Measurements from ENCODE around the gene HSD17B4.
"Not testable (repeated sequence)": the region's sequence is repeated elsewhere in the genome, so short reads cannot be mapped to it uniquely, and the experiment has no call there.

Gene HSD17B4

DNA sequence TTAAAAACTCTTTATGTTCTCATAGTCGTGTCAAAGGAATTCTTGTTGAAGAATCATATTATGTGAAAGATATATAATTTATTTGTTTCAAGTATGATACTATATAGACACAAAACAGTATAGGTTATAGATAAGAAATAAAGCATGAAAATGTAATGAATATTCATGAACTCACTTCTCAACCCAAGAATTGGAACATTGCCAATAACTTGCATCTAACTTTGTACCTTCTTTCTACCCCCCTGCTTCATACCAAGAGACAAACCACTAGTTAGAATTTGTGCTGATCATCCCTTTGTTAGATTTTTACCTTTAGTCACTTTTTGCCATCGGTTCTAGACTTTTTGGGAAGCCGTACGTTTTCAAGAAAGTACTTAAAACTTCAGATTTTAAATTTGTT is 32.6 kb downstream of the HSD17B4 start:
- no peak for DNase-seq

DNA sequence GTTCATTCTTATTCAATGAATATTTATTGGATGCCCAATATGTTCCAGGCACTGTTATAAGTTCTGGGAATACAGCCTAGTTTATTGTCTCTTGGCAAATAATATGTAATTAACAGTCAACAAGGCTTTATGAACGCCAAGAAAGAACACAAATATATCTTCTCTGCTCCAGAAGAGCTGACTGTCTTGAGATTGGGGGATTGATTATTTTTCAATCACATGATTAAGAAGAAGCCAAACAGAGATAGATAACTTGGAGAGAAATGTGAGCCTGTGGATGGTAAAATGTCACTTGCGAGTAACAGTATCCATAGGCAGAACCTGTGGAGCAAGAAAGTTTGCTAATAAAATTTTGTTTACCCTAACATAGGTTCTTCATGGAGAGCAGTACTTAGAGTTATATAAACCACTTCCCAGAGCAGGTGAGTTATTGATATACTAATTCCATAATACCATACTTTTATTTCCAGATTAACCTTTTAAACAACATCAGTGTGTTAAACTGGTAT is 49.4 kb downstream of the HSD17B4 start:
- DNase-seq: no peak

DNA sequence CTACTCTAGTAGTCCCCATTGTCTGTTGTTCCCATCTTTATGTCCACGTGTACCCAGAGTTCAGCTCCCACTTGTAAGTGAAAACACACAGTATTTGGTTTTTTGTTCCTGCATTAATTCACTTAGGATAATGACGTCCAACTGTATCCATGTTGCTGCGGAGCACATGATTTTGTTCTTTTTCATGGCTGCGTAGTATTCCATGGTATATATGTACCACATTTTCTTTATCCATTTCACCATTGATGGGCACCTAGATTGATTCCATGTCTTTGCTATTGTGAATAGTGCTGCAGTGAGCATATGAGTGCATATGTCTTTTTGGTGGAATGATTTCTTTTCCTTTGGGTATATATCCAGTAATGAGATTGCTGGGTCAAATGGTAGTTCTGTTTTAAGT is 51.6 kb downstream of the HSD17B4 start:
- not testable (repeated sequence) for DNase-seq

DNA sequence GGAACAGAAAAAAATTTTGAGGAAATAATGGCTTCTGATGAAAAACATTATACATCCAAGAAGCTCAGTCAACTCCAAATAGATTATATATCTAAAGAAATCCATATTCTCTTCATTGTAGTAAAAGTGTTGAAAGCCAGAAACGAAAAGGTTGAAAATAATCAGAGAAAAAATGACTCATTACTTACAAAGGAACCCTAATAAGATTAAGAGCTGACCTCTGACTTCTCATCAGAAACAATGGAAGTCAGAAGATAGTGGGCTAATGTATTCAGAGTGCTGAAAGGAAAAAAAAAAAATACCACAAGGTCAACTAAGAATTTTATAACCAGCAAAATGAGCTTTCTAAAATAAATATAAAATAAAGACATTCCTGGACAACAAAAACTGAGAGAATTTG is 60.0 kb downstream of the HSD17B4 start:
- no peak for DNase-seq

DNA sequence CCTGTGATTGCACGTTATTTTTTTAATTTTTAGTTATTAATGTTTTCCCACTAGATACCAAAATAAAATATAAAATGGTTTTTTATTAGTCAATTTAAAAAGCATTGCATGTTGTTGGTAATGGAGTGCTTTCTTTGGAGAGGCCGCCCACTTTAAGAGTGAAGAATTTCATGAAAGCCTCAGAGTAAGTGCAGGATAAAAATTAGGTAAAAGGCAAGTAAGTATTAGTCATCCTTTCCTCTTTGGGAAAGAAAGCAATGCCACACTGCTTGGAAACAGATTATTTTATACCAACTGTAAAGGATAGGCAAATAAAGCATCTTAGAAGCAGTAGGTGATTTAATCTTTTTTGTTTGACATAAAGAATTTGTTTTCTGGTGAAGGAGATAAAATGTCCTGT is 62.9 kb downstream of the HSD17B4 start:
- DNase-seq: no peak

- DNase-seq: not testable (repeated sequence)
Measured at GRCh38 chr5:119517115-119517514, 64.8 kb downstream of the HSD17B4 start.

GRCh38 chr5:119521232-119521631 is 68.9 kb downstream of the HSD17B4 start:
- DNase-seq: no peak

DNA sequence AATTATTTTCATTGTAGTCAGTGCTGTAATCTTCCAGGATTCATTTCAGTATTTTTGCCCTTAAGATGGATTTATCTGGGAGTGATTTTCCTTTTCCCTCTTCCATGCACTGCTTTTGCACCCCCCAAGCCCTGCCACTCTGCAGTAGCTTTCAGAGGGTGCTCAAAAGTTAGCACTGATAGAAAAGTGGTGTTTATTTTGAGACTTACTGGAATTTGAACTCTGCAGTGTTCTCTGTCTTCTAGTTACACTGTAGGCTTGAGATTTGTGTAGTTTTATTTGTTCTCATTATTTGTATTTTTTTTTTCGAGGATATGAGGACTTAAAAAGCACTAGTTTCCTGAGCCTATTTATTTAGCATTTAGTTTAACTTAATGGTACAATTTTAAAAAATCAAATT is 70.5 kb downstream of the HSD17B4 start:
- DNase-seq: no peak

- DNase-seq: no peak
Measured at GRCh38 chr5:119524485-119524884, 72.2 kb downstream of the HSD17B4 start.

- no peak for DNase-seq
Measured at GRCh38 chr5:119527351-119527750, 75.1 kb downstream of the HSD17B4 start.

GRCh38 chr5:119529811-119530210 is 77.5 kb downstream of the HSD17B4 start:
- no peak for DNase-seq

GRCh38 chr5:119532637-119533036 is 80.3 kb downstream of the HSD17B4 start:
- DNase-seq: no peak

GRCh38 chr5:119537704-119538103 is 85.4 kb downstream of the HSD17B4 start:
- DNase-seq: no peak

DNA sequence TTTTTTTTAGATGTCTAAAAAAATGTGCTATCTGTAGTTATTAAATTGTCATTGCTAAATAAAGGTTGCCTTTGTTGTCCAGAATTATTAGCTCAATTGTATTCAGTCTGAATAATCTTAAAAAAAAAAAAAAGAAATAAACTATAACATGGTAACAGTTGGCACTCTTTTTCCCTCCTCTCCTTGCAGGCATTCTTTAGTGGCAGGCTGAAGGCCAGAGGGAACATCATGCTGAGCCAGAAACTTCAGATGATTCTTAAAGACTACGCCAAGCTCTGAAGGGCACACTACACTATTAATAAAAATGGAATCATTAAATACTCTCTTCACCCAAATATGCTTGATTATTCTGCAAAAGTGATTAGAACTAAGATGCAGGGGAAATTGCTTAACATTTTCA is 89.4 kb downstream of the HSD17B4 start:
- DNase-seq: no peak

DNA sequence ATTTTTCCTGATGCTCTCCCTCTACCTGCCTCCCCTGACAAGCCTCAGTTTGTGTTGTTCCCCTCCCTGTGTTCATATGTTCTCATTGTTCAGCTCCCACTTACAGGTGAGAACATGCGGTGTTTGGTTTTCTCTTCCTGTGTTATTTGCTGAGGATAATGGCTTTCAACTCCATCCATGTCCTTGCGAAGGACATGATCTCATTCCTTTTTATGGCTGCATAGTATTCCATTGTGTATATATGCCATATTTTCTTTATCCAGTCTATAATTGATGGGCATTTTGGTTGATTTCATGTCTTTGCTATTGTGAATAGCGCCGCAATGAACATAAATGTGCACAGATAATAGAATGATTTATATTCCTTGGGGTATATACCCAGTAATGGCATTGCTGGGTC is 99.5 kb downstream of the HSD17B4 start:
- no peak for DNase-seq

- no peak for DNase-seq
Measured at GRCh38 chr5:119554597-119554996, 102.3 kb downstream of the HSD17B4 start.

- DNase-seq: no peak
Measured at GRCh38 chr5:119570910-119571309, 118.6 kb downstream of the HSD17B4 start.

- peak; percentile 37 for DNase-seq
Measured at GRCh38 chr5:119578937-119579336, 126.6 kb downstream of the HSD17B4 start.

DNA sequence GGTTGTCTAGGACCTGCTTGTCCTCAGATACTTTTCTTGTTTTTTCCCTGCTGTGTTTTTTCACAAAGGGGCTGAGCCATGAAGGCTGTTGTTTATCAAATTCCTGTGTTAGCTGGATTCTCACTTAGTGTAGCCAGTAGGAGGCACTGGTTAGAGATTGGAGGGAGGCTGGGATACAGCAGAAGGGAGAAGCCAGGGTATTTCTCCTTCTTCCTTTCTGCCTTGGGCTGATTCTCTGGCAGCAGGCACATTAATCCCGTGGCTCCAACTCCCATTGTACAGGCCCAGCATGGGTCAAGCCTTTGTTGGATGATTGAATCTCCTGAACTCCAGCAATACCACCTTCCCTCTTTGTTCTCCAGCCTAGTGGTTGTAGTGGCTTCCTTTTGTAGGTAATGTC is 130.7 kb downstream of the HSD17B4 start:
- no peak for DNase-seq

DNA sequence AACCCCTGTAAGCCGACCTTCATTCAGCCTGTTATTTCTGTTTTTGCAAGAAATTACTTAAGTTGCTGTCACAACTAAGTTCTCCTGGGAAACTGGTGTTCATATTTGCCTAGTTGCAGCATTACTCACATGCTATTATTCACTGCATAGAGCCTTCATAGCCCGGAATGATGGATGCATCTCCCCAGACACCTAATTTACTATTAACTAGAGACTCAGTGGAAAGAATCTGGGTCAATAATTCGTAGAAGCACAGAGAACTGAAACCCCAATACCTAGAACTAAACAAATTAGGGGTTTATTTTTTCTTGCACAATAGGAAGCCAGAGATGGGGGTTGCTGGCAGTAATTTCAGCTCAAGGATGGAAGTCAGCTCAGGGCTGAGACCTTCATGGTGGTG is 131.4 kb downstream of the HSD17B4 start:
- DNase-seq: no peak

All from NCI-H748 treated with DMSO at 0.1 percent for 48 hours (cell line).